GM23248 (cell line): Measurements from ENCODE around the gene TOM1L1.

Experiments
- EZH2 ChIP-seq: fragments of 200-600 bp; sonication (generic); IDR thresholded peaks from 2 replicates; pipeline ENCODE4 v1.6.1; 2018; ENCODE audit warnings: antibody characterized with exemption, mild to moderate bottlenecking; ENCODE audit not compliant: insufficient read depth, poor library complexity, severe bottlenecking
- EZH2phosphoT487 ChIP-seq: fragments of 200-600 bp; sonication (generic); IDR thresholded peaks from 2 replicates; pipeline ENCODE4 v1.6.1; 2018; ENCODE audit warnings: antibody characterized with exemption, moderate library complexity, mild to moderate bottlenecking, low read depth; ENCODE audit not compliant: insufficient read depth

- no peak for TF ChIP-seq EZH2
- no peak for TF ChIP-seq EZH2phosphoT487
Measured at GRCh38 chr17:54974759-54975158, 74.1 kb downstream of the TOM1L1 start.
